Measurements from ENCODE around the gene CNN3.

CNN3 gene

GRCh38 chr1:94929351-94930217, 2.7 kb upstream of the CNN3 start:
- no peak for TF ChIP-seq CTCF (IDR thresholded peaks at IDR 0.05; ENCODE audit: low read depth, low read length, missing control alignments)
- no peak for DNase-seq (ENCODE audit: low read depth)
- H3K4me3 ChIP-seq (ENCODE audit: low read depth, low read length): no peak overlapping the region

- no peak overlapping the region for H3K4me3 ChIP-seq (ENCODE audit: low read depth, low read length)
- no peak for DNase-seq (ENCODE audit: low read depth)
- no peak for TF ChIP-seq CTCF (IDR thresholded peaks at IDR 0.05; ENCODE audit: low read depth, low read length, missing control alignments)
These were observed 1.5 kb upstream of the CNN3 start for GRCh38 chr1:94928293-94928939.

GRCh38 chr1:94927405-94928175, 680 bp upstream of the CNN3 start:
- no peak for TF ChIP-seq CTCF (IDR thresholded peaks at IDR 0.05; ENCODE audit: low read depth, low read length, missing control alignments)
- peak overlapping the region; percentile 34 for H3K4me3 ChIP-seq (ENCODE audit: low read depth, low read length)
- DNase-seq (ENCODE audit: low read depth): no peak

GRCh38 chr1:94926126-94926914, 590 bp downstream of the CNN3 start:
- DNase-seq (ENCODE audit: low read depth): no peak
- peak overlapping the region; percentile 43 for H3K4me3 ChIP-seq (ENCODE audit: low read depth, low read length)
- TF ChIP-seq CTCF (IDR thresholded peaks at IDR 0.05; ENCODE audit: low read depth, low read length, missing control alignments): no peak

GRCh38 chr1:94925561-94926125, 1.3 kb downstream of the CNN3 start:
- H3K4me3 ChIP-seq (ENCODE audit: low read depth, low read length): peak overlapping the region; percentile 43
- no peak for DNase-seq (ENCODE audit: low read depth)
- TF ChIP-seq CTCF (IDR thresholded peaks at IDR 0.05; ENCODE audit: low read depth, low read length, missing control alignments): no peak

GRCh38 chr1:94925004-94925403, 1.9 kb downstream of the CNN3 start:
- no peak for DNase-seq (ENCODE audit: low read depth)
- no peak for TF ChIP-seq CTCF (IDR thresholded peaks at IDR 0.05; ENCODE audit: low read depth, low read length, missing control alignments)
- H3K4me3 ChIP-seq (ENCODE audit: low read depth, low read length): no peak overlapping the region; the same call in 1 of the 2 replicates
